GM19240 (cell line): ENCODE data around the gene STOM.
"Not testable (repeated sequence)": the region's sequence is repeated elsewhere in the genome, so short reads cannot be mapped to it uniquely, and the experiment has no call there.

Experiments used
- DNase-seq: peaks from one replicate; pipeline ENCODE4 v3.0.0; 2011; ENCODE audit warnings: low spot score; ENCODE audit not compliant: insufficient read length

Gene STOM

DNA sequence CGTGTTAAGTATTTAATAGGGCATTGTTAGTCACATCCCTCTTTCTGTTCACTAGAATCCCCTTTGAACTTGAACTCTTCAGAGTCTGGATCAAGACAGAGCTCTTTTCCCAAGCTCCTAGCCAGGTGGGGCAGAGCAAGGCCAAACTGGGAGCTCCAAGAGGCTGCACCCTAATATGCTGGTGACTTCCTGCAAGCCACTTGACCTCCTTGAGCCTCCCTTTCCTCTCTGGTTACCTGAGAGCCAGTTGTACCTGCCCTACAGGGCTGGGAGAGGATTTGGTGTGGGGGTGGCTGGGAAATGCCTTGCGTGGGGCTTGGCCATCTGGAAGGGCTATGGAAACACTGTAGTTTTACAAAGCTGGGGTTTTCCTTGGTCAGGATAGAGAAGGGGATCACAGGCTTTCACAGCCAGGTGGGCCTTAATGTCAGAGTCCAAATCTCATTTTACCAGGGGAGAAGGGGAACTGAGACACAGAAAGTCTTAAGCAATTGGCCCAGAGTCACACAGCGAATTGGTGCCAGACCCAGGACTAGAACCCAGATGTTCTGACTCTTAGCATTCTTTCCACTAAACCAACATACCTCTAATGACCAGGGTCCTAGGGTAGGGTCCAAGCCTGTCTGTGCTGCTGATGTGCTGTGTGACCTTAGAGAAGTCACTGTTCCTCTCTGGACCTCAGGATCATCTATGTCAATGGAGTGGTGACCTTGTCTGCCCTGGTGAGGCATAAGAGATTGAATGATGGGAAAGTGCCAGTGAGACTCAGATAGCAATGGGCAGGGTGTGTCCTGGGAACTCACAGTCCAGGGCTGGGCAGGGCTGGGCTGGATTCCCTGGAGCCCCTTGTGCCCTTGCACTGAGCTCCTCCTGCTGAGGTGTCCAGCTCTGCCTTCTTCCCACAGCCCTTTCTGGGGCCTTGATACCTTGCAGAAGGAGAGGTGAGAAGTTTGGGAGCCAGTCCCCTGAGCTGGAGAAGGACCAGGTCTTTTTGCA lies 66.3 kb downstream of the STOM start:
- DNase-seq: no peak

GRCh38 chr9:121302786-121303185 lies 67.3 kb downstream of the STOM start:
- no peak for DNase-seq

DNA sequence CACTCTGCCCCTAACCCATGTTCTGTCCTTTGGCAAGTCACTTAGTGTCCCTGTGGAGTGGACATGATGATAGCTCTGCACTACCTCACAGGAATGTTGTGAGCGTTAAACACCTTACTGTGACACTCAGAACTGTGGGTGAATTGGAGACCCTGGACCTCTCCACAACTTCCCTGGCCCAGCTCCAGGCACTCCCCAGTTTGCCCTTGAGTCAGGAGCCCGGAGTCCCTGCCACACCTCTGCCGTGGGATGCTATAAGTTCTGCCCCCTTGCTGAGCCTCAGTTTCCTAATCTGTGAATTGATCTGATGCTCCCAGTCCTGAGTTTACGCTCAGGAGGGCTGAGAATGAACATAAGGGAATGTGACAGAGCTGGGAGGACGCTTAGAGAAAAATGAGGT lies 67.7 kb downstream of the STOM start:
- no peak for DNase-seq

- no peak for DNase-seq
Observed at GRCh38 chr9:121301881-121302286, 68.2 kb downstream of the STOM start.

- no peak for DNase-seq
Observed at GRCh38 chr9:121300283-121301119, 69.5 kb downstream of the STOM start.

- DNase-seq: no peak
Observed at GRCh38 chr9:121299467-121300282, 70.4 kb downstream of the STOM start.

DNA sequence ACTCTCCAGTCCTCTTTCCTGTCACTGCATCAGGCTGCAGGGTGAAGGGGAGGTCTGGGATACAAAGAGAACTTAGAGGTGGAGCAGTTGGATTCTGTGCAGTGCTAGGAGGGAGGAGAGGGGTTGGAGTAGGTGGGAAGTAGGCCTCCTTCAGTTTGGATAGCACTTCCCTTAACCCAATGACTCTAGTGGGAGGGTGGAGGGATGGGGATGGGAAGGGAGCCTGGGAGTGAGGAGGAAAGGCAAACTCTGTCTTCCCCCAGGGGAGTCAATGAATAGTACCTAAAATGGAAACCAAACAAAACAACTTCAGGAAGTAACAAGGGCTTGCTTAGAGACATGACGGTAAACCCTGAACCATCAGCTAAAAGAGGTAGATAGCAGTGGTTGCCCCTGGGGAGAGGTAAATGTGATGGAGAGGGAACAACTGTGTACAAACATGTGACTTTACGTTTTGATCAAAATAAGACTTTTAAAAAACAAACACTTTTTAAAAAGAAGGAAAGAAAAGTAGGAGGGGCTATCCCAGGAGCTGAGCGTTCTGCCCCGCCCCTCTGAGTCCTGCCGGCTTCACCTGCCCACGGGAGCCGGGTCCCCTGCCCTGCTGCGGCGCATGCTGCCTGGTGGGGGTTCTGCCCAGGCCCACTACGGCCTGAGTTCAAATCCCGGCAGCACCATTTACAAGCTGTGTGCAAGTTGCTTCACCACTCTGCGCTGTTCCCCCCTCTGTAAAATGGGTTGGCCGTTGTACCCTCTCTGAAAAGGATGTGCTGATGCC lies 71.2 kb downstream of the STOM start:
- DNase-seq: no peak

DNA sequence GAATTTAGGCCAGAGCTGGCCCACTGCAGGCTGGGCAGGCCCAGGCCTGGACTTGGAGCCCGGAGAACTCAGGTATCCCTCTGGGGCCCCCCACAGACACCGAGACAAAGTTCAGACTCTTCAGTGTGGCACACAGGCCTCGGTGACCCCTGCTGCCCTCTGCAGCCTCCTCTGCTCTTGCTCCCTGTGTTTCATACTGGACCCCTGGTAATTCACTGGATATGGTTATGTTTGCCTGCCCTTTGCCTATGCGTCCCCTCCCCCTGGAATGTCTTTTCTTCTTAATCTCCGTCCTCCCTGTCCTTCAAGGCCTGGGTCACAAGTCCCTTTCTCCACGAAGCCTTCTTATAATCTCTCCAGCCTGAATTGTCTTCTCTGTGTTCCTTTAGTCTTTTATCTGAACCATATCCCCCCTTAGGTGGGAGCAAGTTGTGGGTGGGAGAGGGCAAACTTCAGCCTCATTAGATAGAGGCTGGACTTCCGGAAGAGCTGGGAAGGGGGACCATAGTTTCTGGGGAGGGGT lies 72.0 kb downstream of the STOM start:
- DNase-seq: no peak

GRCh38 chr9:121297389-121297788 lies 72.7 kb downstream of the STOM start:
- DNase-seq: no peak

DNA sequence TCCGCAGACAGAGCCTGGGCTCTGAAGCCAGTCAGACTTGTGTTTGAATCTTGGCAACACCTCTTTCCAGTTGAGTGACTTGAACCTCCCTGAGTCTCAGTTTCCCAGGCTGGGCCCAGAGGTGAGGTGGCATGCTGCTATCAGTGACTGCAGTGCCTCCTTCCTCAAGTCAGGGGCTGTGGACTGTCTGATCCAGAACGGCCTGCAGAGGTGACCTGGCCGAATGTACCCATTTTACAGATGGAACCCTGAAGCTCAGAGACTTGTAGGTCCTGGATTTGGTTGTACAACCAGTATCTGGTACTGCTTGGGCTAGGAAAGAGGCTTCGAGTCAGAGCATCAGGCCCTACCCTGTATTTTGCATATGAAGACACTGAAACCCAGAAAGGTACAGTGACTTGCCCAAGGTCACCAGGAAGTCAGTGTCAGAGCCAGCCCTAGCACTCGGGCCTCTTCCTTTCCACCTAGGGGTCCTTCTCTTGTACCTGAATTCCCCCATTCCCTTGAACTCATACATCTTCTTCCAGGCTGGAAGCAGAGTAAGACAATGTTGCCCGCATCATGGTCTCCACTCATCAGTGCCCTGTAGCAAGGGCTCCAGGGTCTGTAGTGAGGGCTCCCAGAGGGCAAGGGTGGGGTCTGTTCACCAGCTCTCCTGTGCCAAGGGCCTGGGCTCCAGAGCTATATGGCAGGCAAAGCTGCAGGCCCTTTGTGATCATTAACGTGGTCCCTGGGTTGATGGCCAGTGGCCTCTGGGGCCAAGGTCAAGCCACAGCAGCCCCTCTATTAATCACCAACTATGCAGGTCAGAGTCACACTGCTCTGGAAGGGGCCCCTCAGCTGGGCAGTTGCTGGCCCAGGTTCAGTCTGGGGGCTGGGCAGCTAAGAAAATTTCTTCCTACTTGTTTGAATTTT lies 73.6 kb downstream of the STOM start:
- no peak for DNase-seq

GRCh38 chr9:121295662-121296191 lies 74.3 kb downstream of the STOM start:
- DNase-seq: no peak

DNA sequence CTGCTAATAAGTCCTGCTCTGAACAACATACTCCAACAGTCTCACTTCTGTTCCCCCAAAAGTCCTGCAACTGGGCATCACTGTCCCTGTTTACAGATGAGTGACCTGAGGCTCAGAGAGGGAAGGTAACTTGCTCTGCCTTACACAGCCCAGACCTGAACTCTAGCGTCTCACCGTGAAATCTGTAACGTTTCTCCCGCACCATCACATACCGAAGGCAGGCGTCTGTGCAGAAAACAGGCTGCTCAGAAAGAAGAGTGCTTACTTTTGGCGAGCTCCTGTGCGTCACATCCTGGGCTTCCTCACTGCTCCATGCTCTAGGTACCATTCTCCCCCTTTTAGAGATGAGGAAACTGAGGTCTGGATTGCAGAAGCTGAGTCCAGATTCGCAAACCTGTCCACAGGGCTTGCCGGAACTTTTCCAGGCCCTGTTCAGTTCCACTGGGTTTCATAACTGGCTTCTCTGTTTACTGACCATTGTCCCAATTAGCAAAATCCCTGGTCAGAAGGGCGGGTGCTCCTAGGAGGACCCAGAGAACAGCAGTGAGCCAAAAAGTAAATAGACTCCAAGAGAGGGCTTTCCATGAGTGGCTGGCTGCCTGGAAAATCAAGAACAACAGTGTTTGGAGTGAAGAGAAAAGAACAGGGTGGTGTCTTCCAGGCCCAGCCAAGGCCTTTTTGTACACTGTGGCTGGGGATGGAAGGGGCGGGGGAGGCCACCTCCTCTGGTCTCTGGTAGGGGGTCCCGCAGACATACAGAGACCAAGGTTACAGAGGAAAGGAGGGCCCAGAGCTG lies 75.0 kb downstream of the STOM start:
- DNase-seq: no peak

GRCh38 chr9:121294151-121294743 lies 75.8 kb downstream of the STOM start:
- no peak for DNase-seq

GRCh38 chr9:121292801-121293241 lies 77.2 kb downstream of the STOM start:
- DNase-seq: no peak

GRCh38 chr9:121292051-121292450 lies 78.0 kb downstream of the STOM start:
- no peak for DNase-seq

- DNase-seq: not testable (repeated sequence)
Observed at GRCh38 chr9:121291536-121291935, 78.5 kb downstream of the STOM start.

DNA sequence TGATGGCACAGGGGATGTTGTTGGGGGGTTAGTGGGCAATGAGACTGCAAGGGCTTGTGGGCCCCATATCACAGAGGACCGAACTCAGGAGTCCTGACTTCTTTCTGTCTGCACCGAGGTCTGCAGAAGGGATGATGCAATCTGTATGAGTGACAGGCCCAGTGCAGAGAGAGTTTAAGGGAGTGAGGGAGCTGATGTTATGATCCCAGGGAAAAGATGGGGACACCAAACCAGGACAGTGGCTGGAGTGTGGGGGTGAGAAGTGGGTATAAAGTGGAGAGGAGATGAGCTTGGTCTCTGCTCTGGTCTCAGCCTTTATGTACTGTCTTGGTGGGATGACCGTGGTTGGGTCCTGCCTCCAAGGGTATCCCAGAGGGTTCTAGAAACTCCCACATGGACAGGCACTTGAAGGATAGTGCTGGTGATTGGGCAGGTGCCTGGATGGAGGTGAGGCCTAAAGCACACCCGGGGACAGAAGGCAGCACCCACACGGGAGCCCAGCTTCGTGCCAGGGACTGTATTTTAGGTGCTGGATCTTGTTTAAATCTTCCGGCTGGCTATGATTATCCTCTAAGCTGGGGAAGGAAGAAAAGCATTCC lies 80.2 kb downstream of the STOM start:
- no peak for DNase-seq
